ENCODE measurements around the gene CLEC2D.

The CLEC2D gene

DNA sequence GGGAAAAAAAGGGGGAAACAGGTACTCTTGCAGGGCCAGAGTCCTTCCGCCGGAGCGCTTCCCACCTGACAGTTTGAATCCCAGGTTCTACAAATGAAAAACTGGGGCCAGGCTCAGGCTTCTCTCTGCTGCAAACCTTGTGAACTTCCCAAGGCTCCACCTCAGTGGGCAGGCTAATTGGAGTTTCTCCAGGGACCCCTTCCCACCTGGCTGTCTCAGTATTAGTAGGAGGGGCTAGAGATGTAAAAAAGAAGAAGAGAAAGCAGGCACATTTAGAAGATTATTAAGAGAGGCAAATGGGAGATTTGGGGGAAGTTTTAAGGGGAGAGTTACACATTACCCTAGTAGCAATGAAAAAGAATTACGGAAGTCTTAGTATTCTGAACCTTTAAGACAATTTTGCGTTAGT lies 20.0 kb upstream of the CLEC2D start:
- H2BK15ac ChIP-seq (replicated peaks; ENCODE audit: low read depth): no peak overlapping the region
- no peaks in the 10 kb centered on the region for H3K36me3 ChIP-seq (ENCODE audit: control insufficient read depth, insufficient read depth, low read length)
- H3K56ac ChIP-seq (ENCODE audit: low read length): peak overlapping the region; percentile 65
- peaks cover 6% of the 10 kb centered on the region for H3K4me1 ChIP-seq (ENCODE audit: control insufficient read depth, low read depth, low read length)
- no peak overlapping the region for H2BK5ac ChIP-seq (ENCODE audit: low read length)
- DNase-seq: peak; percentile 45
- H2BK120ac ChIP-seq (ENCODE audit: low read depth, low read length): no peak overlapping the region
- peaks cover 1% of the 10 kb centered on the region for H3K79me2 ChIP-seq (ENCODE audit: control insufficient read depth, insufficient read depth, low read length)
- peak overlapping the region; percentile 51 for H3K27ac ChIP-seq (ENCODE audit: low read depth, low read length)
- H3K27me3 ChIP-seq (ENCODE audit: insufficient read depth, low read length, poor library complexity): no peaks in the 10 kb centered on the region
- H3K23ac ChIP-seq (ENCODE audit: low read length): no peak overlapping the region
- H2AK5ac ChIP-seq (ENCODE audit: low read length): no peak overlapping the region
- no CpG with 5 or more reads among the region's 5 CpGs for WGBS (ENCODE audit: extremely low coverage, insufficient coverage, low lambda C conversion rate)
- no peak overlapping the region for H3K4ac ChIP-seq (ENCODE audit: low read depth, low read length)
- H3K79me1 ChIP-seq (ENCODE audit: low read length): peaks cover 2% of the 10 kb centered on the region
- H4K5ac ChIP-seq (ENCODE audit: low read length): no peak overlapping the region
- H3K4me3 ChIP-seq (ENCODE audit: low read length): no peak overlapping the region
- peak overlapping the region; percentile 70 for H3K9ac ChIP-seq (ENCODE audit: low read length)
- H3K4me2 ChIP-seq (ENCODE audit: low read length): peak overlapping the region; percentile 30
- no peak overlapping the region for H4K8ac ChIP-seq (ENCODE audit: low read depth, low read length)
- peak overlapping the region; percentile 11 for H3K18ac ChIP-seq (ENCODE audit: low read length)

DNA sequence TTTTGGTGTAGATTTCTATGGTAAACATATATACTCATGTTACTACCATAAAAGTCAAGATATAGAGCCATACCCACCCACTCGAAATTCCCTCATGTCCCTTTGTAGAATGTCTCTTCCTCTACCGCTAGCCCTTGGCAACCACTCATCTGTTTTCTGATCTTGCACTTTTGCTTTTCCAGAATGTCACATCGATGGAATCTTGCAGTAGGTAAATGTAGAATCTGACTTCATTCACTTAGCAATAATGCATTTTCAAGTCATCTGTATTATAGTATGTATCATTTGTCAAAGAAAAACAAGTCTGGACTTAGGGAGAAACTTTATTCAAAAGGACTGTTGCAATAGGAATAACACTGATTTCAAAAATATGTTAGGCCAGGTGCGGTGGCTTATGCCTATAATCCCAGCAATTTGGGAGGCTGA lies 19.3 kb upstream of the CLEC2D start:
- Histone ChIP-seq H4K5ac (ENCODE audit: low read length) (no peak overlapping the region), H2BK120ac (ENCODE audit: low read depth, low read length) (no peak overlapping the region), H3K27ac (ENCODE audit: low read depth, low read length) (no peak overlapping the region), H3K79me1 (ENCODE audit: low read length) (peaks cover 2% of the 10 kb centered on the region), H2BK5ac (ENCODE audit: low read length) (no peak overlapping the region), H2AK5ac (ENCODE audit: low read length) (no peak overlapping the region), H4K8ac (ENCODE audit: low read depth, low read length) (no peak overlapping the region), H3K18ac (ENCODE audit: low read length) (no peak overlapping the region), H3K4me2 (ENCODE audit: low read length) (no peak overlapping the region), H3K4me1 (ENCODE audit: control insufficient read depth, low read depth, low read length) (peaks cover 6% of the 10 kb centered on the region), H3K4me3 (ENCODE audit: low read length) (no peak overlapping the region), H3K79me2 (ENCODE audit: control insufficient read depth, insufficient read depth, low read length) (peaks cover 1% of the 10 kb centered on the region), H3K9ac (ENCODE audit: low read length) (no peak overlapping the region), H3K36me3 (ENCODE audit: control insufficient read depth, insufficient read depth, low read length) (no peaks in the 10 kb centered on the region), H2BK15ac (replicated peaks; ENCODE audit: low read depth) (no peak overlapping the region), H3K23ac (ENCODE audit: low read length) (no peak overlapping the region), H3K56ac (ENCODE audit: low read length) (peak overlapping the region; percentile 60), H3K4ac (ENCODE audit: low read depth, low read length) (no peak overlapping the region), H3K27me3 (ENCODE audit: insufficient read depth, low read length, poor library complexity) (no peaks in the 10 kb centered on the region)
- WGBS (ENCODE audit: extremely low coverage, insufficient coverage, low lambda C conversion rate): no CpG with 5 or more reads among the region's 4 CpGs
- DNase-seq: no peak

- H3K79me1 ChIP-seq (ENCODE audit: low read length): peaks cover 2% of the 10 kb centered on the region
- peak overlapping the region; percentile 28 for H3K27ac ChIP-seq (ENCODE audit: low read depth, low read length)
- H2BK15ac ChIP-seq (replicated peaks; ENCODE audit: low read depth): no peak overlapping the region
- no peaks in the 10 kb centered on the region for H3K36me3 ChIP-seq (ENCODE audit: control insufficient read depth, insufficient read depth, low read length)
- H3K79me2 ChIP-seq (ENCODE audit: control insufficient read depth, insufficient read depth, low read length): peaks cover 1% of the 10 kb centered on the region
- H3K9ac ChIP-seq (ENCODE audit: low read length): no peak overlapping the region
- WGBS (ENCODE audit: extremely low coverage, insufficient coverage, low lambda C conversion rate): no CpG with 5 or more reads among the region's 3 CpGs
- H2BK120ac ChIP-seq (ENCODE audit: low read depth, low read length): no peak overlapping the region
- H3K18ac ChIP-seq (ENCODE audit: low read length): no peak overlapping the region
- DNase-seq: peak; percentile 44
- no peak overlapping the region for H3K4me2 ChIP-seq (ENCODE audit: low read length)
- no peak overlapping the region for H4K5ac ChIP-seq (ENCODE audit: low read length)
- no peak overlapping the region for H3K23ac ChIP-seq (ENCODE audit: low read length)
- H3K4me3 ChIP-seq (ENCODE audit: low read length): no peak overlapping the region
- H4K8ac ChIP-seq (ENCODE audit: low read depth, low read length): peak overlapping the region; percentile 81
- peaks cover 6% of the 10 kb centered on the region for H3K4me1 ChIP-seq (ENCODE audit: control insufficient read depth, low read depth, low read length)
- no peaks in the 10 kb centered on the region for H3K27me3 ChIP-seq (ENCODE audit: insufficient read depth, low read length, poor library complexity)
- no peak overlapping the region for H2AK5ac ChIP-seq (ENCODE audit: low read length)
- no peak overlapping the region for H2BK5ac ChIP-seq (ENCODE audit: low read length)
- H3K56ac ChIP-seq (ENCODE audit: low read length): no peak overlapping the region
- no peak overlapping the region for H3K4ac ChIP-seq (ENCODE audit: low read depth, low read length)
Measured at GRCh38 chr12:9651265-9651729, 18.2 kb upstream of the CLEC2D start.

GRCh38 chr12:9660046-9660445 lies 9.5 kb upstream of the CLEC2D start:
- Histone ChIP-seq H3K4ac (ENCODE audit: low read depth, low read length) (no peak overlapping the region), H3K36me3 (ENCODE audit: control insufficient read depth, insufficient read depth, low read length) (no peaks in the 10 kb centered on the region), H3K23ac (ENCODE audit: low read length) (no peak overlapping the region), H3K56ac (ENCODE audit: low read length) (no peak overlapping the region), H3K18ac (ENCODE audit: low read length) (no peak overlapping the region), H4K8ac (ENCODE audit: low read depth, low read length) (no peak overlapping the region), H3K27me3 (ENCODE audit: insufficient read depth, low read length, poor library complexity) (peaks cover 2% of the 10 kb centered on the region), H3K27ac (ENCODE audit: low read depth, low read length) (no peak overlapping the region), H3K79me2 (ENCODE audit: control insufficient read depth, insufficient read depth, low read length) (no peaks in the 10 kb centered on the region), H4K5ac (ENCODE audit: low read length) (no peak overlapping the region), H2AK5ac (ENCODE audit: low read length) (no peak overlapping the region), H3K79me1 (ENCODE audit: low read length) (no peaks in the 10 kb centered on the region), H2BK120ac (ENCODE audit: low read depth, low read length) (no peak overlapping the region), H2BK15ac (replicated peaks; ENCODE audit: low read depth) (no peak overlapping the region), H3K4me1 (ENCODE audit: control insufficient read depth, low read depth, low read length) (no peaks in the 10 kb centered on the region), H2BK5ac (ENCODE audit: low read length) (no peak overlapping the region), H3K4me2 (ENCODE audit: low read length) (no peak overlapping the region), H3K4me3 (ENCODE audit: low read length) (no peak overlapping the region), H3K9ac (ENCODE audit: low read length) (no peak overlapping the region)
- no peak for DNase-seq
- WGBS (ENCODE audit: extremely low coverage, insufficient coverage, low lambda C conversion rate): no CpG with 5 or more reads among the region's 1 CpG

DNA sequence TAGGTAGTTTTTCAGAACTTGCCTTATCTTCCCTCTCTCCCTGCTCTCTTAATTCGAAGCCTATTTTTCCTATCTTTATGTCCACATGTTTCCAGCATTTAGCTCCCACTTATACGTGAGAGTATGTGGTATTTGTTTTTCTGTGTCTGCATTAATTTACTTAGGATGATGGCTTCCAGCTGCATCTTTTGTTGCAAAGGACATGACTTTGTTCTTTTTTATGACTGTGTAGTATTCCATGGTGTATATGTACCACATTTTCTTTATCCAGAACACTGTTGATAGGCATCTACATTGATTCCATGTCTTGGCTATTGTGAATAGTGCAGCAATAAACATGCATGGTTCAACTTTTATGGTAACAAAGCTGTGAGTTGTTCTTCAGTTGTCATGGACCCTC lies 7.8 kb upstream of the CLEC2D start:
- Histone ChIP-seq H2BK5ac (ENCODE audit: low read length) (no peak overlapping the region), H2AK5ac (ENCODE audit: low read length) (no peak overlapping the region), H3K56ac (ENCODE audit: low read length) (no peak overlapping the region), H3K4me3 (ENCODE audit: low read length) (no peak overlapping the region), H2BK15ac (replicated peaks; ENCODE audit: low read depth) (no peak overlapping the region), H4K8ac (ENCODE audit: low read depth, low read length) (no peak overlapping the region), H2BK120ac (ENCODE audit: low read depth, low read length) (no peak overlapping the region), H3K4ac (ENCODE audit: low read depth, low read length) (no peak overlapping the region), H3K9ac (ENCODE audit: low read length) (no peak overlapping the region), H3K36me3 (ENCODE audit: control insufficient read depth, insufficient read depth, low read length) (no peaks in the 10 kb centered on the region), H3K79me1 (ENCODE audit: low read length) (no peaks in the 10 kb centered on the region), H3K4me2 (ENCODE audit: low read length) (no peak overlapping the region), H3K27ac (ENCODE audit: low read depth, low read length) (no peak overlapping the region), H3K27me3 (ENCODE audit: insufficient read depth, low read length, poor library complexity) (peaks cover 2% of the 10 kb centered on the region), H3K4me1 (ENCODE audit: control insufficient read depth, low read depth, low read length) (no peaks in the 10 kb centered on the region), H3K18ac (ENCODE audit: low read length) (no peak overlapping the region), H4K5ac (ENCODE audit: low read length) (no peak overlapping the region), H3K79me2 (ENCODE audit: control insufficient read depth, insufficient read depth, low read length) (no peaks in the 10 kb centered on the region), H3K23ac (ENCODE audit: low read length) (no peak overlapping the region)
- no CpG with 5 or more reads among the region's 2 CpGs for WGBS (ENCODE audit: extremely low coverage, insufficient coverage, low lambda C conversion rate)
- no peak for DNase-seq

GRCh38 chr12:9662488-9662887 lies 7.0 kb upstream of the CLEC2D start:
- Histone ChIP-seq H2AK5ac (ENCODE audit: low read length) (no peak overlapping the region), H3K4me2 (ENCODE audit: low read length) (no peak overlapping the region), H2BK5ac (ENCODE audit: low read length) (no peak overlapping the region), H3K4ac (ENCODE audit: low read depth, low read length) (no peak overlapping the region), H2BK120ac (ENCODE audit: low read depth, low read length) (no peak overlapping the region), H4K5ac (ENCODE audit: low read length) (no peak overlapping the region), H4K8ac (ENCODE audit: low read depth, low read length) (no peak overlapping the region), H3K79me2 (ENCODE audit: control insufficient read depth, insufficient read depth, low read length) (no peaks in the 10 kb centered on the region), H3K36me3 (ENCODE audit: control insufficient read depth, insufficient read depth, low read length) (no peaks in the 10 kb centered on the region), H3K9ac (ENCODE audit: low read length) (no peak overlapping the region), H3K27ac (ENCODE audit: low read depth, low read length) (no peak overlapping the region), H3K4me3 (ENCODE audit: low read length) (no peak overlapping the region), H3K79me1 (ENCODE audit: low read length) (no peaks in the 10 kb centered on the region), H3K56ac (ENCODE audit: low read length) (no peak overlapping the region), H3K18ac (ENCODE audit: low read length) (no peak overlapping the region), H3K23ac (ENCODE audit: low read length) (no peak overlapping the region), H2BK15ac (replicated peaks; ENCODE audit: low read depth) (no peak overlapping the region), H3K27me3 (ENCODE audit: insufficient read depth, low read length, poor library complexity) (peaks cover 2% of the 10 kb centered on the region), H3K4me1 (ENCODE audit: control insufficient read depth, low read depth, low read length) (no peaks in the 10 kb centered on the region)
- no peak for DNase-seq
